ENCODE results near the gene PRMT1. TPM values are rescaled to one million over a fixed set of nuclear protein-coding genes. Genes with fewer than 3 reads are reported as not detected.

The PRMT1 gene
- total and polyA plus RNA-seq, 2 of the 13 experiments (the other 11 are each of a cell fraction or from before 2014, with no cell fraction given), result 324 to 374 TPM

- TF ChIP-seq ZNF276 (CRISPR knock-in tag; IDR thresholded peaks at IDR 0.05; ENCODE audit: low read depth) (no peak), GATAD1 (CRISPR knock-in tag; IDR thresholded peaks at IDR 0.05) (peak; percentile 70), NR2C2 (CRISPR knock-in tag; IDR thresholded peaks at IDR 0.05; ENCODE audit: borderline replicate concordance) (peak; percentile 85), JUND (CRISPR knock-in tag; IDR thresholded peaks at IDR 0.05) (peak; percentile 91), ZNF260 (CRISPR knock-in tag; IDR thresholded peaks at IDR 0.05; ENCODE audit: borderline replicate concordance, low read depth) (no peak), ATF7 (IDR thresholded peaks at IDR 0.05) (peak; percentile 69), ATF7 (CRISPR knock-in tag; IDR thresholded peaks at IDR 0.05) (peak; percentile 96), ZNF619 (CRISPR knock-in tag; IDR thresholded peaks at IDR 0.05) (no peak), MAX (IDR thresholded peaks at IDR 0.05) (peak; percentile 46), ZBTB38 (CRISPR knock-in tag; IDR thresholded peaks at IDR 0.05) (peak; percentile 52; the same call in 1 of the 2 replicates), ZNF335 (CRISPR knock-in tag; IDR thresholded peaks at IDR 0.05) (no peak), ZNF362 (CRISPR knock-in tag; IDR thresholded peaks at IDR 0.05; ENCODE audit: borderline replicate concordance) (no peak), NPAS2 (CRISPR knock-in tag; IDR thresholded peaks at IDR 0.05; ENCODE audit: borderline replicate concordance) (no peak), PRPF4 (IDR thresholded peaks at IDR 0.05; ENCODE audit: low read depth, low read length, poor library complexity, severe bottlenecking) (no peak), ZNF180 (CRISPR knock-in tag; IDR thresholded peaks at IDR 0.05; ENCODE audit: borderline replicate concordance, low read depth) (no peak), KAT8 (CRISPR knock-in tag; IDR thresholded peaks at IDR 0.05) (peak; percentile 83), RORA (CRISPR knock-in tag; IDR thresholded peaks at IDR 0.05) (no peak), MEF2D (CRISPR knock-in tag; IDR thresholded peaks at IDR 0.05) (peak; percentile 83), E2F1 (CRISPR knock-in tag; IDR thresholded peaks at IDR 0.05) (0 out of 2 replicates have a peak, but pooled peaks have one; percentile 56), POLR2A (IDR thresholded peaks at IDR 0.05; ENCODE audit: insufficient read depth in 1 of 2, low read depth in 2 of 2, low read length in 2 of 2) (peak in 1 of 2 experiments; percentile 76; a peak in 3 of 4 replicates), ZNF205 (CRISPR knock-in tag; IDR thresholded peaks at IDR 0.05) (peak; percentile 58; the same call in 1 of the 2 replicates), ZNF121 (CRISPR knock-in tag; IDR thresholded peaks at IDR 0.05) (no peak), SYNCRIP (IDR thresholded peaks at IDR 0.05; ENCODE audit: insufficient read depth, low read depth, low read length) (no peak), ZBTB10 (CRISPR knock-in tag; IDR thresholded peaks at IDR 0.05; ENCODE audit: borderline replicate concordance) (no peak; the same call in 1 of the 2 replicates)
Measured at GRCh38 chr19:49640113-49640898, 36.8 kb upstream of the PRMT1 start, which contains the start of gene RRAS (continued).

Data from HepG2 (cell line).